A673 (cell line): ENCODE results near the gene PPIC.

Experiments
- CTCF ChIP-seq: fragments of 300-800, 200-600 bp; sonication (generic); conservative IDR thresholded peaks from 2 replicates; pipeline ENCODE4 v1.5.1; 2017; ENCODE audit warnings: low read depth, mild to moderate bottlenecking, antibody characterized with exemption, low read length, moderate library complexity, mixed read lengths
- EZH2 ChIP-seq: fragments of 200-600 bp; sonication (generic); IDR thresholded peaks from 2 replicates; pipeline ENCODE4 v1.6.1; 2017; ENCODE audit warnings: borderline replicate concordance, low read depth, mild to moderate bottlenecking, mixed read lengths, antibody characterized with exemption, low read length; ENCODE audit not compliant: poor library complexity, severe bottlenecking

- TF ChIP-seq CTCF, result no peak
- TF ChIP-seq EZH2, result no peak
Observed at GRCh38 chr5:123037104-123037418, 536 bp upstream of the PPIC start.
